Thoracic aorta (tissue), 2 donors: Measurements from ENCODE around the gene HKDC1. TPM values are rescaled to one million over a fixed set of nuclear protein-coding genes. Genes with fewer than 3 reads are reported as not detected.

ENCODE experiments used
- ATAC-seq: fragments of 150-250 bp; one replicate; pipeline ENCODE4 v1.8.0; 2017; ENCODE audit warnings: low read depth; ENCODE audit not compliant: insufficient number of reproducible peaks, low FRiP score
- DNase-seq: peaks from one replicate; pipeline ENCODE4 v3.0.0-alpha.2; 2020; ENCODE audit warnings: low spot score
- H3K27ac ChIP-seq, 2 donors: fragments of 200-600 bp; sonication (generic); 1 replicate in 1 of 2; 2 replicates in 1 of 2; pipeline ENCODE4 v1.5.1; 2016; ENCODE audit warnings: mild to moderate bottlenecking in 2 of 2, moderate library complexity in 2 of 2
- H3K27me3 ChIP-seq: fragments of 200-600 bp; sonication (generic); replicated peaks from 2 replicates; pipeline ENCODE4 v1.6.0; 2016; ENCODE audit warnings: mild to moderate bottlenecking; ENCODE audit not compliant: insufficient read depth
- H3K36me3 ChIP-seq: fragments of 200-600 bp; sonication (generic); one replicate; pipeline ENCODE4 v1.5.1; 2016
- H3K4me1 ChIP-seq, 2 donors: fragments of 200-600 bp; sonication (generic); 1 replicate in 1 of 2; 2 replicates in 1 of 2; pipeline versions ENCODE4 v1.5.1 to v1.6.0; 2016; ENCODE audit warnings: low read depth in 2 of 2, mild to moderate bottlenecking in 1 of 2; ENCODE audit not compliant: control insufficient read depth in 1 of 2
- H3K4me3 ChIP-seq: fragments of 200-600 bp; sonication (generic); 2 replicates; pipeline ENCODE4 v1.5.1; 2016; ENCODE audit warnings: mild to moderate bottlenecking
- H3K9me3 ChIP-seq: fragments of 200-600 bp; sonication (generic); 2 replicates; pipeline ENCODE4 v1.5.1; 2016
- total RNA-seq, 2 donors: library from RNA; depleted of rRNA; stranded (reverse); fragments of >200 nt; gene quantifications; one replicate each; pipeline versions ENCODE4 v1.1.0 to v1.2.3, GENCODE V29; 2016
- TF ChIP-seq, protein P1 (sequence below): fragments of 200-600 bp; sonication (generic); IDR thresholded peaks from one replicate; pipeline ENCODE4 v1.5.1; 2019; ENCODE audit warnings: antibody characterized with exemption

Gene HKDC1
- total RNA-seq, 2 donors from 2014 or later: 0.14 TPM; not detected in 1

GRCh38 chr10:69230128-69230527, 10.0 kb downstream of the HKDC1 start:
- Histone ChIP-seq H3K27me3 (no peaks in the 10 kb centered on the region), H3K9me3 (no peaks in the 10 kb centered on the region), H3K36me3 (no peaks in the 10 kb centered on the region), H3K27ac (no peak overlapping the region), H3K4me1 (no peaks in the 10 kb centered on the region), H3K4me3 (no peak overlapping the region)
- TF ChIP-seq, protein P1, sequence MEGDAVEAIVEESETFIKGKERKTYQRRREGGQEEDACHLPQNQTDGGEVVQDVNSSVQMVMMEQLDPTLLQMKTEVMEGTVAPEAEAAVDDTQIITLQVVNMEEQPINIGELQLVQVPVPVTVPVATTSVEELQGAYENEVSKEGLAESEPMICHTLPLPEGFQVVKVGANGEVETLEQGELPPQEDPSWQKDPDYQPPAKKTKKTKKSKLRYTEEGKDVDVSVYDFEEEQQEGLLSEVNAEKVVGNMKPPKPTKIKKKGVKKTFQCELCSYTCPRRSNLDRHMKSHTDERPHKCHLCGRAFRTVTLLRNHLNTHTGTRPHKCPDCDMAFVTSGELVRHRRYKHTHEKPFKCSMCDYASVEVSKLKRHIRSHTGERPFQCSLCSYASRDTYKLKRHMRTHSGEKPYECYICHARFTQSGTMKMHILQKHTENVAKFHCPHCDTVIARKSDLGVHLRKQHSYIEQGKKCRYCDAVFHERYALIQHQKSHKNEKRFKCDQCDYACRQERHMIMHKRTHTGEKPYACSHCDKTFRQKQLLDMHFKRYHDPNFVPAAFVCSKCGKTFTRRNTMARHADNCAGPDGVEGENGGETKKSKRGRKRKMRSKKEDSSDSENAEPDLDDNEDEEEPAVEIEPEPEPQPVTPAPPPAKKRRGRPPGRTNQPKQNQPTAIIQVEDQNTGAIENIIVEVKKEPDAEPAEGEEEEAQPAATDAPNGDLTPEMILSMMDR: no peak
- ATAC-seq (no peak), DNase-seq (no peak)

- Histone ChIP-seq H3K4me3 (no peak overlapping the region), H3K4me1 (no peaks in the 10 kb centered on the region), H3K9me3 (no peaks in the 10 kb centered on the region), H3K27ac (no peak overlapping the region), H3K36me3 (no peaks in the 10 kb centered on the region), H3K27me3 (no peaks in the 10 kb centered on the region)
- ATAC-seq (no peak), DNase-seq (no peak)
- TF ChIP-seq, protein P1: no peak
Observed at GRCh38 chr10:69232252-69232651, 12.1 kb downstream of the HKDC1 start.

DNA sequence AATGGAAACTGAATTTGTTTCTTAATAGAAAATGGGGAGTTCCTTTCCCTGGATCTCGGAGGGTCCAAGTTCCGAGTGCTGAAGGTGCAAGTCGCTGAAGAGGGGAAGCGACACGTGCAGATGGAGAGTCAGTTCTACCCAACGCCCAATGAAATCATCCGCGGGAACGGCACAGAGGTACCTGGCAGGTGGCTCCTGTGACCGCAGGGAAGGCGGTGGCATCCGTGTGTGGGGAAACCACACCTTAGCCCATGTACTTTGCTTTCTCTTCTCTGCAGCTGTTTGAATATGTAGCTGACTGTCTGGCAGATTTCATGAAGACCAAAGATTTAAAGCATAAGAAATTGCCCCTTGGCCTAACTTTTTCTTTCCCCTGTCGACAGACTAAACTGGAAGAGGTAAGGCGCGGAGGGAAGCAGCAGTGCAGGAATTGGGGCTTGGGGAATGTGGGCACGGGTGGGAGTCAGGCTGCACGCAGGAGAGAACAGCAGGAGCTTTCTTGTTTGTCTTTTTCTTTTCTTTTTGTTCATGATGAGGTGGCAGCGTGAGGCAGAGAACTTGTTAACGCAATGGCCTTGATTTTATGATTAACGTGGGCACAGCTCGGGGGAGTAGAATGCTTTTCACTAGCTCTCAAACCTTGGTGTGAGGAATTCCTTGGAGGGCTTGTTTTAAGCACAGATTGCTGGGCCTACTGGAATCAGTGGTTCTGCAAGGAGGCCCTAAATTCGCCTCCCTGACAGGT, 12.8 kb downstream of the HKDC1 start:
- Histone ChIP-seq H3K27ac (no peak overlapping the region), H3K9me3 (no peaks in the 10 kb centered on the region), H3K27me3 (no peaks in the 10 kb centered on the region), H3K36me3 (no peaks in the 10 kb centered on the region), H3K4me1 (peaks cover 2% of the 10 kb centered on the region in 2 donors), H3K4me3 (no peak overlapping the region)
- TF ChIP-seq, protein P1: no peak
- ATAC-seq (no peak), DNase-seq (no peak)

DNA sequence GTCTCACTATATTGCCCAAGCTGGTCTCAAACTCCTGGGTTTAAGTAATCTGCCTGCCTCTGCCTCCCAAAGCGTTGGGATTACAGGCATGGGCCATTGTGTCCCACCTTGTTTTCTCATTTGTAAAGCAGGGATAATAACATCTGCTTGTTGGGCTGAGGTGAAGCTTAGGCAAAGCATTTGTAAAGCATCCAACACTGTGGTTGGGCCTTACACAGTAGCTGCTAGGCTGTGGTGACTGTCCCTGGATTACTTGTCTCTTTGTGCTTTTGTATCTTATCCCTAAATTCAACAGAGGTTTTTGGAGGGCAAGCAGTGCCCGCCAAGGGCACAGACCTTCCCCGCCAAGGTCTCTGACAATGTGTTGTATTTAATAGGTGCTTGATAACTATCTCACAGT, 14.3 kb downstream of the HKDC1 start:
- Histone ChIP-seq H3K27me3 (no peaks in the 10 kb centered on the region), H3K36me3 (no peaks in the 10 kb centered on the region), H3K4me3 (no peak overlapping the region), H3K4me1 (peaks cover 7 to 14% of the 10 kb centered on the region in 2 donors), H3K27ac (no peak overlapping the region), H3K9me3 (no peaks in the 10 kb centered on the region)
- no peak for DNase-seq
- TF ChIP-seq, protein P1: no peak
- no peak for ATAC-seq

DNA sequence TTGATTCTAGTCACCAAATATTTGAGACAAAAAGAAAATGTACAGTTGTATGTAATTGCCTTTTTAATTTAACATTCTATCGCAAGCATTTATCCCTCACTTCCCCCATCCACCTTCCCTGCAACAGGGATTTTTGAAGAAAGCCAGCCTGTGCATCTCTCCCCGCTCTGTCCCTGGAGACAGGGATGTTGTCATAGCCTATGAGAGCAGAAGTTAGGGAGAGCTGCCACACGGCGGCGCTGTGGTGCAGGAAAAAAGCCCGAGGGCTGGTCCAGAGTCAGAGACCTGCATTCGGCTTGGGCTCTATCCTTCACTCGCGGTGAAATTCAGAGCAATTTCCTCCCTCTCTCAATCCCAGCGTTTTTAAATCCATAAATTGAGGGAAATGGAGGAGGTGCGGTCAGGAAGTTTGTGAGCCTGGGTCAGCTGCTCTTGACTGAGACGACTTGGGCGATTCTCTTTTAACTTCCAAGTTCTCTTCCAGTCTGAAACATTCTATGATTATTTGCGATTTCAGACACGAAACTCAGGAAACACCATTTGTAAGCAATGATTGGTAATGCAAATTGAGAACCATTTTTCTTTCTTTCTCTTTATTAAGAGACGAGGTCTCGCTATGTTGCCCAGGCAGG, 17.5 kb downstream of the HKDC1 start:
- ATAC-seq: peak; percentile 64
- peak; percentile 50 for DNase-seq
- Histone ChIP-seq H3K4me1 (peaks cover 12 to 26% of the 10 kb centered on the region in 2 donors), H3K27me3 (no peaks in the 10 kb centered on the region), H3K36me3 (no peaks in the 10 kb centered on the region), H3K27ac (no peak overlapping the region), H3K9me3 (no peaks in the 10 kb centered on the region), H3K4me3 (peak overlapping the region; percentile 20)
- TF ChIP-seq, protein P1: peak; percentile 93
